Panc1 (cell line): ENCODE measurements around the gene WHRN. TPM values are rescaled to one million over a fixed set of nuclear protein-coding genes. Genes with fewer than 3 reads are reported as not detected.

ENCODE experiments used
- ATAC-seq: fragments of 200-7000 bp; cut with Tn5 transposase; 2 replicates; pipeline ENCODE4 v1.9.1; 2020; ENCODE audit warnings: mild to moderate bottlenecking, moderate library complexity
- BruUV-seq: library from RNA; stranded (reverse); fragments of 400-500 nt; replicated peaks from 2 replicates; lab custom pipeline; 2021; lab: Mats Ljungman, UMichigan
- CTCF ChIA-PET: fragments of 300-600 bp; sonication (Branson Sonifier 250); formaldehyde crosslinking; loops from one replicate; lab custom pipeline; 2022; ENCODE audit warnings: antibody characterized with exemption; lab: Charles Lee
- POLR2A ChIA-PET: fragments of 300-600 bp; sonication (Branson Sonifier 250); formaldehyde crosslinking; loops from one replicate; lab custom pipeline; 2022; ENCODE audit warnings: antibody characterized with exemption; lab: Charles Lee
- DNase-seq: peaks from one replicate; pipeline ENCODE4 v3.0.0-alpha.2; 2010; ENCODE audit warnings: low read depth, low spot score
- H3K27ac ChIP-seq: 2 replicates; pipeline ENCODE4 v1.5.1; 2011; ENCODE audit warnings: mild to moderate bottlenecking, low read length, inconsistent platforms
- H3K27me3 ChIP-seq: fragments of 200-500 bp; sonication (Bioruptor generic); 2 replicates; pipeline ENCODE4 v1.6.0; 2014; ENCODE audit warnings: low read length, inconsistent platforms; ENCODE audit not compliant: control insufficient read depth, insufficient read depth
- H3K36me3 ChIP-seq: fragments of 200-500 bp; sonication (Bioruptor generic); 2 replicates; pipeline ENCODE4 v1.5.1; 2014; ENCODE audit warnings: inconsistent platforms, mild to moderate bottlenecking, low read length, moderate library complexity; ENCODE audit not compliant: control insufficient read depth, insufficient read depth
- H3K4me1 ChIP-seq: 2 replicates; pipeline ENCODE4 v1.5.1; 2011; ENCODE audit warnings: inconsistent platforms, mild to moderate bottlenecking, low read length, moderate library complexity; ENCODE audit not compliant: control insufficient read depth, insufficient read depth
- H3K4me3 ChIP-seq, 2 experiments: 2 replicates each; pipeline ENCODE4 v1.5.1; 2011 to 2012; ENCODE audit warnings: low read depth in 2 of 2, low read length in 2 of 2, mild to moderate bottlenecking in 2 of 2, inconsistent platforms in 1 of 2, moderate library complexity in 1 of 2
- H3K9me3 ChIP-seq: fragments of 200-500 bp; sonication (Bioruptor generic); 2 replicates; pipeline ENCODE4 v1.5.1; 2014; ENCODE audit warnings: low read depth, mild to moderate bottlenecking, inconsistent platforms, low read length, moderate library complexity; ENCODE audit not compliant: control insufficient read depth, insufficient read depth
- CTCF ChIP-seq: fragments of 450-650 bp; IDR thresholded peaks from 2 replicates; pipeline ENCODE4 v1.5.1; 2017; ENCODE audit warnings: mild to moderate bottlenecking
- POLR2AphosphoS5 ChIP-seq: IDR thresholded peaks from 2 replicates; pipeline ENCODE4 v1.6.1; 2012; ENCODE audit warnings: mild to moderate bottlenecking, low read depth, low read length, moderate library complexity
- REST ChIP-seq, 2 experiments: IDR thresholded peaks; 2 replicates each; pipeline ENCODE4 v1.6.1; 2011 to 2012; ENCODE audit warnings: low read depth in 2 of 2, control low read depth in 1 of 2, low read length in 1 of 2, mild to moderate bottlenecking in 1 of 2, moderate library complexity in 1 of 2; ENCODE audit not compliant: insufficient read depth in 1 of 2
- SIN3A ChIP-seq: IDR thresholded peaks from 2 replicates; pipeline ENCODE4 v1.6.1; 2012; ENCODE audit warnings: low read depth, mild to moderate bottlenecking, low read length, moderate library complexity, borderline replicate concordance; ENCODE audit not compliant: insufficient read depth
- TCF7L2 ChIP-seq: IDR thresholded peaks from 2 replicates; pipeline ENCODE4 v1.6.1; 2011; ENCODE audit warnings: mild to moderate bottlenecking, low read depth, low read length, inconsistent platforms
- in situ Hi-C: cut with HindIII; loops from 2 replicates; pipeline ENCODE4 v1.10.0; 2016; ENCODE audit warnings: low sequenced_read_pairs, low pct_unique_long_range_greater_than_20kb
- intact Hi-C: fragments of 100-400 bp; cut with micrococcal nuclease; formaldehyde crosslinking; loops from one replicate; pipeline ENCODE4 v1.10.0; 2022; ENCODE audit not compliant: unreplicated experiment
- total RNA-seq: library from RNA; stranded (reverse); gene quantifications from one replicate; pipeline ENCODE4 v1.2.1, GENCODE V29; 2021; ENCODE audit not compliant: unreplicated experiment

WHRN gene
- total RNA-seq, 1 experiment from 2014 or later: 18.0 TPM

- no peak overlapping the region for H3K4me3 ChIP-seq
- BruUV-seq: no TSS peak
- TF ChIP-seq REST (IDR thresholded peaks at IDR 0.05; ENCODE audit: insufficient read depth in 1 of 2, low read depth in 2 of 2, low read length in 1 of 2) (no peak), TCF7L2 (no peak)
- H3K27ac ChIP-seq: no peak overlapping the region
- intact Hi-C loops (no loop called here), in situ Hi-C loops (no loop called here)
- H3K27me3 ChIP-seq: no peaks in the 10 kb centered on the region
- no peaks in the 10 kb centered on the region for H3K9me3 ChIP-seq
- no peaks in the 10 kb centered on the region for H3K4me1 ChIP-seq
- no peaks in the 10 kb centered on the region for H3K36me3 ChIP-seq
- CTCF ChIA-PET: no interaction called here
- no peak for DNase-seq
- POLR2A ChIA-PET: no interaction called here
- no peak for ATAC-seq
Measured at GRCh38 chr9:114446672-114447450, 58.4 kb downstream of the WHRN start.

- DNase-seq: no peak
- no peak overlapping the region for H3K27ac ChIP-seq
- no peak overlapping the region for H3K4me3 ChIP-seq
- no peaks in the 10 kb centered on the region for H3K4me1 ChIP-seq
- intact Hi-C loops: no loop called here
- POLR2A ChIA-PET: interaction anchor here (0.6 kb wide), 1 partner anchor 58 kb away, joined by 3 read pairs; no protein-coding TSS in a partner anchor
- TF ChIP-seq POLR2AphosphoS5: no peak
- TF ChIP-seq TCF7L2: no peak
- TF ChIP-seq SIN3A: no peak
- no peak for TF ChIP-seq CTCF
- TF ChIP-seq REST (IDR thresholded peaks at IDR 0.05; ENCODE audit: insufficient read depth in 1 of 2, low read depth in 2 of 2, low read length in 1 of 2): no peak
- BruUV-seq: no TSS peak
- in situ Hi-C loops: no loop called here
- no peak for ATAC-seq
- H3K36me3 ChIP-seq: no peaks in the 10 kb centered on the region
- CTCF ChIA-PET: interaction anchor here (0.6 kb wide), 1 partner anchor 262 kb away, joined by 5 read pairs; no protein-coding TSS in a partner anchor
- H3K9me3 ChIP-seq: no peaks in the 10 kb centered on the region
- no peaks in the 10 kb centered on the region for H3K27me3 ChIP-seq
Measured at GRCh38 chr9:114446036-114446435, 59.2 kb downstream of the WHRN start.
